Esophagus squamous epithelium (tissue), 5 donors: Measurements from ENCODE around the gene CNTROB. TPM values are rescaled to one million over a fixed set of nuclear protein-coding genes. Genes with fewer than 3 reads are reported as not detected.
A peak's percentile ranks its signal among the peaks of the same experiment; 100 is the strongest.

ENCODE experiments used
- DNase-seq: peaks from one replicate; lab custom pipeline; 2025; lab: John Stamatoyannopoulos, UW
- H3K27ac ChIP-seq, 4 donors: fragments of 200-600 bp; sonication (generic); one replicate each; pipeline ENCODE4 v1.5.1; 2016 to 2019; ENCODE audit warnings: mild to moderate bottlenecking in 1 of 4
- H3K27me3 ChIP-seq, 4 donors: fragments of 200-600 bp; sonication (generic); 1 replicate in 3 of 4; 2 replicates in 1 of 4; pipeline versions ENCODE4 v1.5.1 to v1.6.0; 2017 to 2021; ENCODE audit warnings: antibody characterized with exemption in 1 of 4
- H3K36me3 ChIP-seq, 3 donors: fragments of 200-600 bp; sonication (generic); one replicate each; pipeline ENCODE4 v1.5.1; 2016 to 2019
- H3K4me1 ChIP-seq, 3 donors: fragments of 200-600 bp; sonication (generic); one replicate each; pipeline ENCODE4 v1.5.1; 2017 to 2019
- H3K4me3 ChIP-seq, 4 donors: fragments of 200-600 bp; sonication (generic); 1 replicate in 3 of 4; 2 replicates in 1 of 4; pipeline ENCODE4 v1.5.1; 2016 to 2019; ENCODE audit warnings: mild to moderate bottlenecking in 2 of 4, moderate library complexity in 1 of 4
- H3K9me3 ChIP-seq, 3 donors: fragments of 200-600 bp; sonication (generic); one replicate each; pipeline ENCODE4 v1.5.1; 2016 to 2019
- POLR2A ChIP-seq, 4 donors: fragments of 450-650 bp; IDR thresholded peaks; one replicate each; pipeline ENCODE4 v1.6.1; 2017; ENCODE audit warnings: antibody characterized with exemption in 4 of 4, mild to moderate bottlenecking in 4 of 4, moderate library complexity in 3 of 4
- WGBS, 2 donors: methylation state at CpG; one replicate each; pipeline ENCODE4 v1.1.5; 2018; 5-methylcytosine and 5-hydroxymethylcytosine counted together
- intact Hi-C: fragments of 100-400 bp; cut with DNase I; formaldehyde crosslinking; loops from one replicate; pipeline ENCODE4 v1.15.0; 2022
- total RNA-seq, 4 donors: library from RNA; depleted of rRNA; stranded (reverse); fragments of >200 nt; gene quantifications; one replicate each; pipeline ENCODE4 v1.1.0, GENCODE V29; 2016
- TF ChIP-seq, protein P1 (sequence below), 6 experiments: fragments of 450-650 bp in 4 of 6; fragments of 200-600 bp in 2 of 6; sonication (generic) in 2 of 6; IDR thresholded peaks; one replicate each; pipeline ENCODE4 v1.5.1; 2016 to 2019; ENCODE audit warnings: antibody characterized with exemption in 6 of 6, mild to moderate bottlenecking in 4 of 6, moderate library complexity in 4 of 6
- donor health status: DM: yes; HTN: yes; CAD: no.

The CNTROB gene
- total RNA-seq, 4 donors from 2014 or later: 12.4 to 21.4 (median 13.5) TPM

DNA sequence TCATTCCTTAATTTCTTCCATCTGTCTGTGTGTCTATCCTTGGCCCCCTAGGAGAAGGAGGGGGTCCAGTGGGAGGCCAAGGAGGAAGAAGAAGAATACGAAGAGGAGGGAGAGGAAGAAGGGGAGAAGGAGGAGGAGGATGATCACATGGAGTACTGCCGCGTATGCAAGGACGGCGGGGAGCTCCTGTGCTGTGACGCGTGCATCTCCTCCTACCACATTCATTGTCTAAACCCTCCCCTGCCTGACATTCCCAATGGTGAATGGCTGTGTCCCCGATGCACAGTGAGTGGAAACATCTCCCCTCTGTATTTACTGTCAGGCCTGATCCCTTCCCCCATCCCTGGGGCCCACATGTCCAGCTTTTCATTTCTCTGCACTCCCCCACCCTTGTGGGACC lies 37.1 kb upstream of the CNTROB start:
- Histone ChIP-seq H3K4me1 (peaks cover 2 to 10% (median 3%) of the 10 kb centered on the region in 3 donors), H3K36me3 (peaks cover 34 to 100% (median 56%) of the 10 kb centered on the region in 3 donors), H3K27me3 (no peaks in the 10 kb centered on the region), H3K4me3 (no peak overlapping the region), H3K27ac (no peak overlapping the region), H3K9me3 (no peaks in the 10 kb centered on the region)
- WGBS, 2 donors: 87% methylated on average over 6 to 8 of the region's 8 CpGs
- TF ChIP-seq POLR2A (IDR thresholded peaks at IDR 0.05): no peak
- TF ChIP-seq, protein P1, sequence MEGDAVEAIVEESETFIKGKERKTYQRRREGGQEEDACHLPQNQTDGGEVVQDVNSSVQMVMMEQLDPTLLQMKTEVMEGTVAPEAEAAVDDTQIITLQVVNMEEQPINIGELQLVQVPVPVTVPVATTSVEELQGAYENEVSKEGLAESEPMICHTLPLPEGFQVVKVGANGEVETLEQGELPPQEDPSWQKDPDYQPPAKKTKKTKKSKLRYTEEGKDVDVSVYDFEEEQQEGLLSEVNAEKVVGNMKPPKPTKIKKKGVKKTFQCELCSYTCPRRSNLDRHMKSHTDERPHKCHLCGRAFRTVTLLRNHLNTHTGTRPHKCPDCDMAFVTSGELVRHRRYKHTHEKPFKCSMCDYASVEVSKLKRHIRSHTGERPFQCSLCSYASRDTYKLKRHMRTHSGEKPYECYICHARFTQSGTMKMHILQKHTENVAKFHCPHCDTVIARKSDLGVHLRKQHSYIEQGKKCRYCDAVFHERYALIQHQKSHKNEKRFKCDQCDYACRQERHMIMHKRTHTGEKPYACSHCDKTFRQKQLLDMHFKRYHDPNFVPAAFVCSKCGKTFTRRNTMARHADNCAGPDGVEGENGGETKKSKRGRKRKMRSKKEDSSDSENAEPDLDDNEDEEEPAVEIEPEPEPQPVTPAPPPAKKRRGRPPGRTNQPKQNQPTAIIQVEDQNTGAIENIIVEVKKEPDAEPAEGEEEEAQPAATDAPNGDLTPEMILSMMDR (IDR thresholded peaks at IDR 0.05): no peak
- no peak for DNase-seq
- intact Hi-C loops: no loop called here

DNA sequence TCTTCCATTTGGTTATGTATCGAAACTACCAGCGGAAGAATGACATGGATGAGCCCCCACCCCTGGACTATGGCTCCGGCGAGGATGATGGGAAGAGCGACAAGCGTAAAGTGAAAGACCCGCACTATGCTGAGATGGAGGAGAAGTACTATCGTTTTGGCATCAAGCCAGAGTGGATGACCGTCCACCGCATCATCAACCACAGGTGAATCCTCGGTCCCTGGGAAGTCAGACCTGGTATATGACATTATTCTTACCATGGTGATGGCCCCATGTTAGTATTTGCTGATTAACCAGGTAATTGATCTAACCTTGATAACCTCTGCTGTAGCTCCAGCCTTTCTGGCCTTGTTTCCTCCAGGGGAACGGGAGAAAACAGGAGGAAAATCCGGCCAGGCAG lies 34.9 kb upstream of the CNTROB start:
- Histone ChIP-seq H3K27ac (no peak overlapping the region), H3K4me1 (no peaks in the 10 kb centered on the region), H3K9me3 (no peaks in the 10 kb centered on the region), H3K4me3 (no peak overlapping the region), H3K27me3 (no peaks in the 10 kb centered on the region), H3K36me3 (peaks cover 33 to 100% (median 58%) of the 10 kb centered on the region in 3 donors)
- DNase-seq: no peak
- intact Hi-C loops: no loop called here
- WGBS, 2 donors: 82 to 87% methylated on average over 11 to 13 of the region's 13 CpGs
- no peak for TF ChIP-seq POLR2A (IDR thresholded peaks at IDR 0.05)
- TF ChIP-seq, protein P1 (IDR thresholded peaks at IDR 0.05): no peak

DNA sequence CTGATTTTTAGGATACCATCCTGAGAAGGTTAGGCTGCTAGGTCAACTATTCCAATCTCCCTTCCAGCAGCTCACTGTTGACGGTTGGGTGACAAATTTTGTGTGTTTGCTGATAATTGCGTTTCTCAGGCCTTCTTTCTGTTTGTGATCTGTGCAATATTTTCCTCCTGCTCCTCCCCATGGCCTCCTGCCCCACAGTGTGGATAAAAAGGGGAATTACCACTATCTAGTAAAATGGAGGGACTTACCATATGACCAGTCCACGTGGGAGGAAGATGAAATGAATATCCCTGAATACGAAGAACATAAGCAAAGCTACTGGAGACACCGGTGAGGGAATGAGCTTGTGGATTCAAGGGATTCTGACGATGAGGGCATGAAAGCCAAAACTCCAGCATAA lies 34.2 kb upstream of the CNTROB start:
- no peak for DNase-seq

DNA sequence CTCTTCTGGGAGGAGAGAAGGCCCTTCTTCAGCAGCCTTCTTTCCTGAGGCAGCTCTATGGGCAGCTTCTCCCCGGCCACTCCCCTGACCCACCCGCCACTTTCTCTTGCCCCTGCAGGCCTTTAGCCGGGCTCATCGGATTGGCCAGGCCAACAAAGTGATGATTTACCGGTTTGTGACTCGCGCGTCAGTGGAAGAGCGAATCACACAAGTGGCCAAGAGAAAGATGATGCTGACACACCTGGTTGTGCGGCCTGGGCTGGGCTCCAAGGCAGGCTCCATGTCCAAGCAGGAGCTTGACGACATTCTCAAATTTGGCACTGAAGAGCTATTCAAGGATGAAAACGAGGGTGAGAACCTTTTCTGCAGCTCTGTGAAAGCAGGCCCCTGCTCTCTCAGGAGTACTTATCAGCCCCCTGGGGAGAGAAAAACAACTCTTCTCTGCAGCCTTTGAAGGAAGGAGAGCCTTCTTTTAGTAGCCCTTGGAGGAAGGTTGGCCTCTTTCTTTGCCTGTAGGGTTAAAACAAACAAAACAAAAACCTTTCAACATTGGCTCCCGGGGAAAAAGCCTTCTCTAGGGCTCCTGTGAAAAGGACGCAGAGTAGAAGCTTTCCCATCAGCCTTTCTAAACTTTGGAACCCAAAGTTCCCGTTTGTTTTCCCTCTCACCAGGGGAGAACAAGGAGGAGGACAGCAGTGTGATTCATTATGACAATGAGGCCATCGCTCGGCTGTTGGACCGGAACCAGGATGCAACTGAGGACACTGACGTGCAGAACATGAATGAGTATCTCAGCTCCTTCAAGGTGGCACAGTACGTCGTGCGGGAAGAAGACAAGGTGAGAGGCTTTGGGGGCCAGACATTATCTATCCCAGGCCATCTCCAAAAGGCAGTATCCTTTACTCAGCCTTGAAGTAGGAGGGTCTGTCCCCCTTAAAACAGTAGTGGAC lies 28.6 kb upstream of the CNTROB start:
- no peak overlapping the region for H3K4me3 ChIP-seq
- H3K36me3 ChIP-seq: peaks cover 47 to 100% (median 68%) of the 10 kb centered on the region in 3 donors
- H3K27ac ChIP-seq: no peak overlapping the region
- no peak for DNase-seq
- no peaks in the 10 kb centered on the region for H3K4me1 ChIP-seq
- TF ChIP-seq, protein P1 (IDR thresholded peaks at IDR 0.05): no peak
- no peak for TF ChIP-seq POLR2A (IDR thresholded peaks at IDR 0.05)
- 64 to 65% methylated on average over 16 to 20 of the region's 22 CpGs for WGBS, 2 donors
- no peaks in the 10 kb centered on the region for H3K9me3 ChIP-seq
- no peaks in the 10 kb centered on the region for H3K27me3 ChIP-seq
- intact Hi-C loops: no loop called here

More for the DNA sequence above, 34.2 kb upstream of the CNTROB start:
- no peaks in the 10 kb centered on the region for H3K4me1 ChIP-seq
- 38% methylated on average over 6 of the region's 6 CpGs for WGBS, 2 donors
- peaks cover 34 to 100% (median 59%) of the 10 kb centered on the region in 3 donors for H3K36me3 ChIP-seq
- TF ChIP-seq, protein P1 (IDR thresholded peaks at IDR 0.05): peak in 5 of 6 experiments; percentile 27 to 65 (median 47)
- no peak for TF ChIP-seq POLR2A (IDR thresholded peaks at IDR 0.05)
- no peak overlapping the region for H3K27ac ChIP-seq
- no peak overlapping the region for H3K4me3 ChIP-seq
- intact Hi-C loops: no loop called here
- no peaks in the 10 kb centered on the region for H3K9me3 ChIP-seq
- no peaks in the 10 kb centered on the region for H3K27me3 ChIP-seq

DNA sequence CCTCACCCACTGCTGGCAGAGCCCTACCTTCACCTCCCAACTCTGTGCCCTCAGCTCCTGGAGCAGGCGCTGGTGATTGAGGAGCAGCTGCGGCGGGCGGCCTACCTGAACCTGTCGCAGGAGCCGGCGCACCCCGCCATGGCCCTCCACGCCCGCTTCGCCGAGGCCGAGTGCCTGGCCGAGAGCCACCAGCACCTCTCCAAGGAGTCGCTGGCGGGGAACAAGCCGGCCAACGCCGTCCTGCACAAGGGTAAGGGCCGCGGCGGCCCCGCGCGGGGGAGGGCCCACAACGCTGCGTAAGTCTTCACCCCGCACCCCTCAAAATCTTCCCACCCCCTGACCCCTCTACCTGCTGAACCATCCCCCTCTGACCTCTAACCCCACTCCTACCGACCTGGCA lies 22.9 kb upstream of the CNTROB start:
- Histone ChIP-seq H3K27me3 (no peaks in the 10 kb centered on the region), H3K9me3 (no peaks in the 10 kb centered on the region), H3K36me3 (peaks cover 34 to 83% (median 61%) of the 10 kb centered on the region in 3 donors), H3K4me1 (peaks cover 0 to 13% (median 5%) of the 10 kb centered on the region in 3 donors), H3K27ac (no peak overlapping the region), H3K4me3 (no peak overlapping the region)
- 90 to 91% methylated on average over 19 to 21 of the region's 29 CpGs for WGBS, 2 donors
- TF ChIP-seq, protein P1 (IDR thresholded peaks at IDR 0.05): no peak
- TF ChIP-seq POLR2A (IDR thresholded peaks at IDR 0.05): no peak
- intact Hi-C loops: loop anchor here (5.0 kb wide), 1 partner anchor 138 kb away; no protein-coding TSS in a partner anchor
- DNase-seq: no peak
